DOHH2 (cell line): ENCODE data around the gene ELOVL2.

Source experiments
- EZH2phosphoT487 ChIP-seq: fragments of 200-600 bp; sonication (generic); IDR thresholded peaks from 2 replicates; pipeline ENCODE4 v1.6.1; 2017; ENCODE audit warnings: borderline replicate concordance, mild to moderate bottlenecking, antibody characterized with exemption, low read length, moderate library complexity, mixed read lengths
- TF ChIP-seq, protein P1 (sequence below): fragments of 200-600 bp; sonication (generic); IDR thresholded peaks from one replicate; pipeline ENCODE4 v1.5.1; 2014; ENCODE audit warnings: antibody characterized with exemption, mild to moderate bottlenecking, low read depth, low read length; ENCODE audit not compliant: poor library complexity, severe bottlenecking

GRCh38 chr6:11012295-11012754, 31.8 kb downstream of the ELOVL2 start:
- TF ChIP-seq, protein P1, sequence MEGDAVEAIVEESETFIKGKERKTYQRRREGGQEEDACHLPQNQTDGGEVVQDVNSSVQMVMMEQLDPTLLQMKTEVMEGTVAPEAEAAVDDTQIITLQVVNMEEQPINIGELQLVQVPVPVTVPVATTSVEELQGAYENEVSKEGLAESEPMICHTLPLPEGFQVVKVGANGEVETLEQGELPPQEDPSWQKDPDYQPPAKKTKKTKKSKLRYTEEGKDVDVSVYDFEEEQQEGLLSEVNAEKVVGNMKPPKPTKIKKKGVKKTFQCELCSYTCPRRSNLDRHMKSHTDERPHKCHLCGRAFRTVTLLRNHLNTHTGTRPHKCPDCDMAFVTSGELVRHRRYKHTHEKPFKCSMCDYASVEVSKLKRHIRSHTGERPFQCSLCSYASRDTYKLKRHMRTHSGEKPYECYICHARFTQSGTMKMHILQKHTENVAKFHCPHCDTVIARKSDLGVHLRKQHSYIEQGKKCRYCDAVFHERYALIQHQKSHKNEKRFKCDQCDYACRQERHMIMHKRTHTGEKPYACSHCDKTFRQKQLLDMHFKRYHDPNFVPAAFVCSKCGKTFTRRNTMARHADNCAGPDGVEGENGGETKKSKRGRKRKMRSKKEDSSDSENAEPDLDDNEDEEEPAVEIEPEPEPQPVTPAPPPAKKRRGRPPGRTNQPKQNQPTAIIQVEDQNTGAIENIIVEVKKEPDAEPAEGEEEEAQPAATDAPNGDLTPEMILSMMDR, result no peak
- TF ChIP-seq EZH2phosphoT487, result no peak
